Esophagus muscularis mucosa (tissue), 4 donors: ENCODE measurements around the gene SLC9C2. TPM values are rescaled to one million over a fixed set of nuclear protein-coding genes. Genes with fewer than 3 reads are reported as not detected.

Source experiments
- DNase-seq: peaks from one replicate; pipeline ENCODE4 v3.0.0-alpha.2; 2017; ENCODE audit errors: extremely low spot score
- H3K27ac ChIP-seq, 4 donors: fragments of 200-600 bp; sonication (generic); replicated peaks in 1 of 4; 1 replicate in 3 of 4; 2 replicates in 1 of 4; pipeline ENCODE4 v1.5.1; 2016 to 2019; ENCODE audit warnings: mild to moderate bottlenecking in 1 of 4
- H3K27me3 ChIP-seq, 4 donors: fragments of 200-600 bp; sonication (generic); one replicate each; pipeline versions ENCODE4 v1.5.1 to v1.6.0; 2016 to 2019
- H3K36me3 ChIP-seq, 4 donors: fragments of 200-600 bp; sonication (generic); one replicate each; pipeline ENCODE4 v1.5.1; 2016 to 2019
- H3K4me1 ChIP-seq, 4 donors: fragments of 200-600 bp; sonication (generic); one replicate each; pipeline ENCODE4 v1.5.1; 2016 to 2019
- H3K4me3 ChIP-seq, 4 donors: fragments of 200-600 bp; sonication (generic); 1 replicate in 2 of 4; 2 replicates in 2 of 4; pipeline ENCODE4 v1.5.1; 2016 to 2019; ENCODE audit warnings: mild to moderate bottlenecking in 4 of 4, moderate library complexity in 1 of 4
- H3K9me3 ChIP-seq, 4 donors: fragments of 200-600 bp; sonication (generic); 1 replicate in 3 of 4; 2 replicates in 1 of 4; pipeline ENCODE4 v1.5.1; 2016 to 2019
- EP300 ChIP-seq: sonication (generic); formaldehyde crosslinking; IDR thresholded peaks from one replicate; pipeline ENCODE4 v1.6.1; 2017; ENCODE audit warnings: antibody characterized with exemption
- POLR2A ChIP-seq: fragments of 450-650 bp; IDR thresholded peaks from one replicate; pipeline ENCODE4 v1.6.1; 2017; ENCODE audit warnings: antibody characterized with exemption, moderate library complexity, mild to moderate bottlenecking, low read depth
- POLR2AphosphoS5 ChIP-seq, 2 donors: sonication (generic); formaldehyde crosslinking; IDR thresholded peaks; one replicate each; pipeline ENCODE4 v1.6.1; 2017; ENCODE audit warnings: antibody characterized with exemption in 2 of 2
- WGBS: methylation state at CpG from one replicate; pipeline ENCODE4 v1.1.5; 2018; 5-methylcytosine and 5-hydroxymethylcytosine counted together
- intact Hi-C: fragments of 100-400 bp; cut with DNase I; formaldehyde crosslinking; loops from one replicate; pipeline ENCODE4 v1.15.1; 2023
- total RNA-seq, 4 donors: library from RNA; depleted of rRNA; stranded (reverse); fragments of >200 nt; gene quantifications; one replicate each; pipeline versions ENCODE4 v1.1.0 to v1.2.1, GENCODE V29; 2016
- TF ChIP-seq, protein P1 (sequence below), 3 experiments: fragments of 200-600 bp in 2 of 3; fragments of 450-650 bp in 1 of 3; sonication (generic) in 2 of 3; IDR thresholded peaks; one replicate each; pipeline ENCODE4 v1.5.1; 2017 to 2019; ENCODE audit warnings: antibody characterized with exemption in 3 of 3, mild to moderate bottlenecking in 2 of 3, moderate library complexity in 1 of 3

The SLC9C2 gene
- total RNA-seq, 4 donors from 2014 or later: not detected

DNA sequence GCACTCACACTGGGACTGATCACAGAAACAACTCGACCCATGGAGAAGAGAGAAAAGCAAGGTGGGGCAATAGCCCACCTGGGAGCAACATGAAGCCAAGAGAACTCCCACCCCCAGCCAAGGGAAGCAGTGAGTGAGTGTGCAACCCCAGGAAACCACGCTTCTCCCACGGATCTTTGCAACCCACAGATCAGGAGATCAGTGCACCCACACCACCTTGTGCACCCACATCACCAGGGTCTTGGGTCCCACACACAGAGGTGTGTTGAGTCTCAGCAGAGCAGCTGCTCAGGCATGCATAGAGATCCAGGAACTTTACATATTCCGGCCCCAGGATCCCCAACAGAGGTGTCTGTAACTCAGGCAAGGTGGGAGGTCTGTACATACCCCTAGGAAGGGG is 143.0 kb downstream of the SLC9C2 start:
- no peak for TF ChIP-seq POLR2A
- TF ChIP-seq POLR2AphosphoS5 (IDR thresholded peaks at IDR 0.05): no peak
- no peak for TF ChIP-seq EP300
- no peak overlapping the region for H3K27ac ChIP-seq
- peaks cover 0 to 5% (median 2%) of the 10 kb centered on the region in 4 donors for H3K4me1 ChIP-seq
- no peaks in the 10 kb centered on the region for H3K27me3 ChIP-seq
- DNase-seq: no peak
- H3K36me3 ChIP-seq: peaks cover 20 to 37% (median 29%) of the 10 kb centered on the region in 4 donors
- intact Hi-C loops: no loop called here
- H3K4me3 ChIP-seq: no peak overlapping the region
- 80% methylated on average over 4 of the region's 4 CpGs for WGBS
- peaks cover 0 to 5% (median 0%) of the 10 kb centered on the region in 4 donors for H3K9me3 ChIP-seq

DNA sequence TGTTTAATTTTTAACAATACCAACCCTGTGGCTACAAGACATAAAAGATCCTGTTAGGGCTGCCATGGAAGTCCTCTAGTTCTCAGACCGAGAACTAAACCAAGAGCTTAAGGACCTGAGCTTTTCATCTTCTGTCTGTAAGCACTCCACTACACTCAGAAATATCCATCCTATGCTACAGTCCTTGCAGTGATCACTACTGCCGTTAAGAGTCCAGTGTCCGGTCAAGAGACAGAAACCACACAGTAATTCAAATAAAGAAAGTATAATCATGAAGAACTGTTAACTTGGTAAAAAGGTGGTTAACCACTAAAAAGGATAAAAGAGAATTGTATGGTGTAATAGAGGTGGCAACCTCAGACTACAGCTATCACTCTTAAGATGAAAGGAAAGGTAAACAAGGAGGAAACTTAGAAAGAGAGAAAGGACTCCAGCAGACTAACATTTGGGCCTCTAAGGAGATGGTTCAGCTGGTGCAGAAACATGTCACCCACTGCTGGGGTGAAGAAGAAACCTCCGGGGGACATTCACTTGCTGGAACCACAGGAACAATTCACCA is 147.8 kb downstream of the SLC9C2 start:
- H3K4me3 ChIP-seq: no peak overlapping the region
- WGBS: 73% methylated on average over 4 of the region's 4 CpGs
- H3K9me3 ChIP-seq: no peaks in the 10 kb centered on the region

DNA sequence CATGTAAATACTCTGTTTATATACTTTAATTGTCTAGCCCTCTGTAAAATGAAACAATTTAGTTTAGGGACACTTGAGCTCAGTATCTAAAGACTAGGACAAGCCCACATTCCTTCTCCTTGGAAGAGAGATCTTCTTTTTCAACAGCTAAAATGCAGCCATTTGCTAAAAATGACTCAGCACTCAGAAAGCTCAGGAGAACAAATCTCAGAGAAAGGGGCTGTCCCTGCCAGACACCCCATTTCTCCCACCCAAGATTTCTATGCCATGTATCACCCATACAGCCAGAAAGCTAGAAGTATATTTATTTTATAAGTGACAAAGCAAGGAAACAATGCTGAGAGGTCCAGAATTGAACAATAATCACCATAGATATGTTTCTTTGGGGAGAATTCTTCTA is 148.9 kb downstream of the SLC9C2 start:
- H3K36me3 ChIP-seq: peaks cover 0 to 6% (median 0%) of the 10 kb centered on the region in 4 donors
- no peak for DNase-seq
- TF ChIP-seq EP300 (no peak), POLR2AphosphoS5 (IDR thresholded peaks at IDR 0.05) (no peak), POLR2A (no peak)
- TF ChIP-seq, protein P1, sequence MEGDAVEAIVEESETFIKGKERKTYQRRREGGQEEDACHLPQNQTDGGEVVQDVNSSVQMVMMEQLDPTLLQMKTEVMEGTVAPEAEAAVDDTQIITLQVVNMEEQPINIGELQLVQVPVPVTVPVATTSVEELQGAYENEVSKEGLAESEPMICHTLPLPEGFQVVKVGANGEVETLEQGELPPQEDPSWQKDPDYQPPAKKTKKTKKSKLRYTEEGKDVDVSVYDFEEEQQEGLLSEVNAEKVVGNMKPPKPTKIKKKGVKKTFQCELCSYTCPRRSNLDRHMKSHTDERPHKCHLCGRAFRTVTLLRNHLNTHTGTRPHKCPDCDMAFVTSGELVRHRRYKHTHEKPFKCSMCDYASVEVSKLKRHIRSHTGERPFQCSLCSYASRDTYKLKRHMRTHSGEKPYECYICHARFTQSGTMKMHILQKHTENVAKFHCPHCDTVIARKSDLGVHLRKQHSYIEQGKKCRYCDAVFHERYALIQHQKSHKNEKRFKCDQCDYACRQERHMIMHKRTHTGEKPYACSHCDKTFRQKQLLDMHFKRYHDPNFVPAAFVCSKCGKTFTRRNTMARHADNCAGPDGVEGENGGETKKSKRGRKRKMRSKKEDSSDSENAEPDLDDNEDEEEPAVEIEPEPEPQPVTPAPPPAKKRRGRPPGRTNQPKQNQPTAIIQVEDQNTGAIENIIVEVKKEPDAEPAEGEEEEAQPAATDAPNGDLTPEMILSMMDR (IDR thresholded peaks at IDR 0.05): no peak
- H3K27ac ChIP-seq: peak overlapping the region; percentile 79 to 85 (median 84)
- intact Hi-C loops: loop anchor here (2.0 kb wide), 1 partner anchor 21 kb away; no protein-coding TSS in a partner anchor
- no peak overlapping the region for H3K4me3 ChIP-seq
- no peaks in the 10 kb centered on the region for H3K9me3 ChIP-seq
- H3K4me1 ChIP-seq: peaks cover 0 to 57% (median 36%) of the 10 kb centered on the region in 4 donors
- H3K27me3 ChIP-seq: no peaks in the 10 kb centered on the region

More for the DNA sequence above, 147.8 kb downstream of the SLC9C2 start:
- intact Hi-C loops: no loop called here
- DNase-seq: no peak
- Histone ChIP-seq H3K27ac (peak overlapping the region in 1 of 4 donors; percentile 84), H3K27me3 (no peaks in the 10 kb centered on the region), H3K4me1 (peaks cover 0 to 52% (median 34%) of the 10 kb centered on the region in 4 donors), H3K36me3 (peaks cover 4 to 14% (median 6%) of the 10 kb centered on the region in 4 donors)
- TF ChIP-seq EP300 (no peak), POLR2AphosphoS5 (IDR thresholded peaks at IDR 0.05) (no peak), POLR2A (no peak)
- TF ChIP-seq, protein P1 (IDR thresholded peaks at IDR 0.05): no peak

DNA sequence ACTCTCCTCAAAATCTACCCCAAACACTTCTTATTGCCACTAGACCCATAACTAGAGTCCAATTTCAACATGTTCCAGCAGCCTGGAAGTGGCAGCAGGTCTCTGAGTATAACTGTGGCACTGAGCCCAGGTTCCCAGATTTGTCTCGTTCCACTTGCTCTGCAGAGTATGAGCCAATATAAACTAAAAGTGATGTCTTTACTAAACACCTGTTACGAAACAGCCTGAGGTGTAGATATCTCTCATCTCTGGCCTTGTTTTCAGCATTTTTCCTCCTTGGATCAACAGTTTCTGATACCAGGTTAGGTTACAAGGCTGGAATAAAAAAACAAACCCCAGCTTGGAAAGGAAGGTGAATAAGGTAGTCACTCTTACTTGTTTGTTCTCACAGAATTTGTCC is 150.9 kb downstream of the SLC9C2 start:
- Histone ChIP-seq H3K9me3 (no peaks in the 10 kb centered on the region), H3K4me1 (peaks cover 0 to 63% (median 37%) of the 10 kb centered on the region in 4 donors), H3K27ac (peak overlapping the region; percentile 79 to 85 (median 84)), H3K4me3 (no peak overlapping the region), H3K36me3 (peaks cover 0 to 6% (median 0%) of the 10 kb centered on the region in 4 donors), H3K27me3 (no peaks in the 10 kb centered on the region)
- TF ChIP-seq, protein P1 (IDR thresholded peaks at IDR 0.05): no peak
- TF ChIP-seq POLR2A (no peak), EP300 (peak; percentile 24), POLR2AphosphoS5 (IDR thresholded peaks at IDR 0.05) (peak; percentile 72 to 74)
- 29% methylated on average over 2 of the region's 2 CpGs for WGBS
- intact Hi-C loops: loop anchor here (2.0 kb wide), 1 partner anchor 23 kb away; no protein-coding TSS in a partner anchor
- no peak for DNase-seq

Other genes with a start within 250 kb of the SLC9C2 start
- 100 to 1,000 TPM; 319 to 529 (median 375) TPM for gene PRDX6, start 125.7 kb downstream of the SLC9C2 start, total RNA-seq
- not detected for gene TEX50, start 32.3 kb upstream of the SLC9C2 start, total RNA-seq
- gene ANKRD45, start 66.8 kb upstream of the SLC9C2 start, total RNA-seq: under 1 TPM in 1 of 4 donors, not detected in 3; 0.33 TPM
- 10 to 100 TPM; 28.3 to 38.3 (median 33.3) TPM for gene KLHL20, start 111.9 kb upstream of the SLC9C2 start, total RNA-seq
- 1 to 10 TPM; 5.5 to 9.1 (median 7.7) TPM for gene DARS2, start 221.6 kb upstream of the SLC9C2 start, total RNA-seq
- 1 to 10 TPM; 3.6 to 7.1 (median 5.8) TPM for gene CENPL, start 221.8 kb upstream of the SLC9C2 start, total RNA-seq